ENCODE measurements around the gene ZNF791. TPM values are rescaled to one million over a fixed set of nuclear protein-coding genes. Genes with fewer than 3 reads are reported as not detected.
"Not testable (repeated sequence)": the region's sequence is repeated elsewhere in the genome, so short reads cannot be mapped to it uniquely, and the experiment has no call there.

The ZNF791 gene
- 8.1 and 8.5 TPM in 2 replicates for total RNA-seq (2014; rRNA removed; shearing (Covaris generic))

DNA sequence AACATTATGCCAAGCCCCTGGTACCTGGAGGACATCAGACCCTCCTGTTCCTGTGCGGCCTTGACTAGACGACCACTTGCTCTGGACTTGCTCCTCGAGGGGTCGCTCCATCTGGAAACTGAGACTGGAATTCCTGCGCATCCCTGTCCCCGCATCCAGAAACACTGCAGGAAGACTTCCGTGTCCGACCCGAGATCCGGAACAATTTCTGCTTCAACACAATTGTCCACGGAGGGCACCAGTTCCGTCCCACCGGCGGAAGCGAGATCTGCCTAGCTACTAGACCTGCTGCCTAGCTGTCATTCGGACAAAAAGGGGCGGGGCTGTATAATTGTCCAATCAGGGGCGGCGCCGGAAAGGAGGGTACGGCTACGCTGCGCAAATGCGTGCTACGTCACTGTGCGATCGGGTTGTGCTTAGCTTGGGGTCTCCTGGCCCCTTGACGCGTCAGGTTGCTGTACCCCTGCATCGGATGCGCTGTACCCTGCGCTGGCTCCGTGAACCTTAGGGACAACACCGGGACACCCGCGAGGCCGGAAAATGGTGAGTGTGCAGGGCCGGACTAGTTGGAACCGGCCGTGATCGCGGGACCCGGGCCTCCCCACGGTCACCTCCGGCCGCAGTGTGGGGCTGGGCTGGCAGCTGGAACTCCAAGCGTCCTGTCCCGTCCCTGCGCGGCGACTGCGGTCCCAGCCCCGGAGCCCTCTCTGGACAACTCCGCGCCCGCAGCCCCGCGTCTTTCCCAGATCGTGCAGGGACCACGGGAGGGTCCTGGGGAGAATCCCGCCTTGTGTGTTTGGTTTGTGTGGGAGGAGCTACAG, at the start of gene ZNF791, which contains the start of gene ZNF490:
Gene ZNF791, plus strand, starts transcription at position 381 of the 821 bp plus-strand sequence. Its CDS starts 160 bp downstream, at position 541.
Gene ZNF490, minus strand, starts transcription at position 274 of the 821 bp plus-strand sequence. Its CDS starts 133 bp downstream, at position 141.
- peak; percentile 96 for DNase-seq (ENCODE audit: low spot score)

GRCh38 chr19:12564016-12564664, 46.6 kb upstream of the ZNF791 start:
- peak; percentile 72 for DNase-seq (ENCODE audit: low spot score)

DNA sequence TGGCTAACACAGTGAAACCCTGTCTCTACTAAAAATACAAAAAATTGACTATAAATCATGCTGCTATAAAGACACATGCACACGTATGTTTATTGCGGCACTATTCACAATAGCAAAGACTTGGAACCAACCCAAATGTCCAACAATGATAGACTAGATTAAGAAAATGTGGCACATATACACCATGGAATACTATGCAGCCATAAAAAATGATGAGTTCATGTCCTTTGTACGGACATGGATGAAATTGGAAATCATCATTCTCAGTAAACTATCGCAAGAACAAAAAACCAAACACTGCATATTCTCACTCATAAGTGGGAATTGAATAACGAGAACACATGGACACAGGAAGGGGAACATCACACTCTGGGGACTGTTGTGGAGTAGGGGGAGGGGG, 44.3 kb upstream of the ZNF791 start:
- not testable (repeated sequence) for DNase-seq (ENCODE audit: low spot score)

DNA sequence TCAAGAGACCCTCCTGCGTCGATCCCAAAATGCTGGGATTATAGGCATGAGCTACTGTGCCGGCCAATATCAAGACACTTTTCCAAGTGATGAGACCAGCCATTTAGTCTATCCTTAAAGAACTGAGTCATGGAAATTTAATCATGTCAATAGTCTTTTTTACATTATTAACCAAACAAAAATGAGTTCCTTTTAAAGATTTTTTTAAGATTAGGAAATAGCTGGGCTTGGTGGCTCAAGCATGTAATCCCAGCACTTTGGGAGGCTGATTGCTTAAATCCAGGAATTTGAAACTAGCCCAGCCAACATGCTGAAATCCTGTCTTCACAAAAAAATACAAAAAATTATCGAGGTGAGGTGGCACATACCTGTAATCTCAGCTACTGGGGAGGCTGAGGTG, 42.8 kb upstream of the ZNF791 start:
- DNase-seq (ENCODE audit: low spot score) = no peak

DNA sequence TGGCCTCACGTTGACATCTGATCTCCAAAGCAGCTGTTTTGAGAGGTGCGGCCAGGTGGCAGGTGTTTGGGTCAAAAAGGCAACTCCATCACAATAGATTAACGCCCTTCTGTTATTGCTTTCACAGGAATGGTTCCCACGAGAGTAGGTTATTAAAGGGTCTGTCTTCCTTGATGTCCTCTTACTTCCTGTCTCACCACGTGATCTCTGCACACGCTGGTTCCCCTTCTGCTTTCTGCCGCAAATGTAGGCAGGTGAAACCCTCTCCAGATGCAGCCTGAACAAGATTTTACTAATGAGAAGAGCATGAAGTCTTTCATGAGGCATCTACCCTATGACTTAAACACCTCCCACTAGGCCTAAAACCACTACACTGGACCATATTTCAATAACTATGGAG, 36.7 kb upstream of the ZNF791 start:
- no peak for DNase-seq (ENCODE audit: low spot score)

- DNase-seq (ENCODE audit: low spot score) = no peak
Measured at GRCh38 chr19:12578641-12579040, 32.1 kb upstream of the ZNF791 start.

DNA sequence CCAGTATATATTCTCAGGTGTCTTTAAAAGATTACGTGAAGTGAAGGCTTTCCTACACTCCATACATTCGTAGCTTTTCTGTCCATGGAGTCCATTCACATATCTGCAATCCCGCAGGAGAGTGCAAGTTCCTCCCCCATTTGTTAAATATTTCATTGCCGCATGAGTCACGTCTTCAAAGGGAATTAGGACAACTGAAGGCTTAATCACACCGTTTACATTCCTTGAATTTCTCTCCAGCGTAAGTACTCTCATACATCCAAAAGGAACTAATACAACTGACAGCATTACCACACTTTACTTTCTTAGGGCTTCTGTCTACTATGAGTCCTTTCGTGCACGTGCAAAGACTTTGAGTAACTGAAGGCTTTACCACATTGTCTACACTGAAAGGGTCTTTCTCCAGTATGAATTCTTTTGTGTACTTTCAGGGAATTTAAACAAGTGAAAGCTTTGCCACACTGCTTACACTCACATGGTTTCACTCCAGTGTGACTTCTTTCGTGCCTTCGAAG, 30.5 kb upstream of the ZNF791 start:
- no peak for DNase-seq (ENCODE audit: low spot score)

GRCh38 chr19:12581100-12581499, 29.6 kb upstream of the ZNF791 start:
- no peak for DNase-seq (ENCODE audit: low spot score)

GRCh38 chr19:12596485-12596884, 14.2 kb upstream of the ZNF791 start:
- no peak for DNase-seq (ENCODE audit: low spot score)

- DNase-seq (ENCODE audit: low spot score) = no peak
Measured at GRCh38 chr19:12596927-12597548, 13.7 kb upstream of the ZNF791 start.

DNA sequence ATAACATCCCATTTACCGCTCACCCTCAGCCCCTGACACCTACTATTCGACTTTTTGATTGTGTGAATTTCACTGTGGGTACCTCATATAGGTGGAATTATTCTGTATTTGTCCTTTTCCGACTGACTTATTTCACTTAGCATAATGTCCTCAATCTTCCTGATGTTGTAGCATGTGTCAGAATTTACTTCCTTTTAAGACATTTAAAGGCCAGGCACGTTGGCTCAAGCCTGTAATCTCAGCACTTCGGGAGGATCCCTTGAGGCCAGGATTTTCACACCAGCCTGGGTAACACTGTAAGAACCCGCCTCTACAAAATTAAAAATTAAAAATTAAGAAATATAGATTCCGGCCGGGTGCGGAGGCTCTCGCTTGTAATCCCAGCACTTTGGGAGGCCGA, 13.1 kb upstream of the ZNF791 start:
- DNase-seq (ENCODE audit: low spot score) = no peak

GRCh38 chr19:12603714-12604113, 7.0 kb upstream of the ZNF791 start:
- no peak for DNase-seq (ENCODE audit: low spot score)

- no peak for DNase-seq (ENCODE audit: low spot score)
Measured at GRCh38 chr19:12606796-12607195, 3.9 kb upstream of the ZNF791 start.

- no peak for DNase-seq (ENCODE audit: low spot score)
Measured at GRCh38 chr19:12607631-12608030, 3.1 kb upstream of the ZNF791 start.

- peak; percentile 74 for DNase-seq (ENCODE audit: low spot score)
Measured at GRCh38 chr19:12611361-12611699, 610 bp downstream of the ZNF791 start.

DNA sequence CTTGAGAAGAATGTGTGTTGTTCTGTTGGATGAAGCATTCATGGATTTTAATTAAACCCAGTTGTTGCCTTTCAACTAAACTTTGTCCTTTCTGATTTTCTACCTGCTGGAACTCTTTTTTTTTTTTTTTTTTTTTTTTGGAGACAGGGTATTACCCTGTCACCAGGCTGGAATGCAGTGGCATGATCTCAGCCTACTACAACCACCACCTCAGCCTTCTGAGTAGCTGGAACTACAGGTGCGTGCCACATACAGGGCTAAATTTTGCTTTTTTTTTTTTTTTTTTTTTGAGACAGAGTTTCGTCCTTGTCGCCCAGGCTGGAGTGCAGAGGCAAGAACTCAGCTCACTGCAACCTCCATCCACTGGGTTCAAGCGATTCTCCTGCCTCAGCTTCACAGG, 6.9 kb downstream of the ZNF791 start:
- DNase-seq (ENCODE audit: low spot score) = no peak

GRCh38 chr19:12621253-12622024, 10.7 kb downstream of the ZNF791 start:
- DNase-seq (ENCODE audit: low spot score) = not testable (repeated sequence)

DNA sequence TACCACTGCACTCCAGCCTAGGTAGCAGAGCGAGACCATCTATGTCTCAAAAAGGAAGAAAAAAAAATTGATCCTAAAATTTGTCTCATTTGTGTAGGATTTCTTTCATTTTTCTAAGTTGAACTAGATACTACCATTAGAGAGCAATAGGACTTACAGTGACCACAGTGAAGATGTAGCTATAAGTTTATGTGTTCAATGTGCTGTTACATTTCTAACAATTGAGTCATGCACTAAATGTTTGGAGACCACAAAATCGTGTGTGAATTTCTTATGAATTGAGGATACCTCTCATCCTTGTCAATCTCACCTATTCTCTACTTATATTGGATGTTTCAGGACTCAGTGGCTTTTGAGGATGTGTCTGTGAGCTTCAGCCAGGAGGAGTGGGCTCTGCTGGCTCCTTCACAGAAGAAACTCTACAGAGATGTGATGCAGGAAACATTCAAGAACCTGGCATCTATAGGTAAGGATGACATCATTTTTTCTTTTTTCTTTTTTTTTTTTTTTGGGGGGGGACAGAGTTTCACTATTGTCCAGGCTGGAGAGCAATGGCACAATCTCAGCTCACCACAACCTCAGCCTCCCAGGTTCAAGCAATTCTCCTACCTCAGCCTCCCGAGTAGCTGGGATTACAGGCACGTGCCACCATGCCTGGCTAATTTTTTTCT, 12.8 kb downstream of the ZNF791 start:
- no peak for DNase-seq (ENCODE audit: low spot score)

- DNase-seq (ENCODE audit: low spot score) = no peak
Measured at GRCh38 chr19:12626958-12627357, 16.2 kb downstream of the ZNF791 start.

GRCh38 chr19:12628040-12629022, 17.6 kb downstream of the ZNF791 start:
- DNase-seq (ENCODE audit: low spot score) = no peak

Measured in H4 (cell line).